SK-N-SH (cell line): ENCODE data around the gene NR3C1. TPM values are rescaled to one million over a fixed set of nuclear protein-coding genes. Genes with fewer than 3 reads are reported as not detected.

Source experiments
- CTCF ChIA-PET: fragments of 300-600, 350-600 bp; formaldehyde crosslinking; extraction: SDS; loops from one replicate; lab custom pipeline; 2021; lab: Yijun Ruan, JAX
- POLR2A ChIA-PET: fragments of 350-600 bp; sonication (Branson Sonifier 250); formaldehyde crosslinking; extraction: SDS; loops from one replicate; lab custom pipeline; 2020; ENCODE audit warnings: antibody characterized with exemption, inconsistent platforms; lab: Yijun Ruan, JAX
- DNase-seq: peaks from one replicate; pipeline ENCODE4 v3.0.0; 2012
- H2AFZ ChIP-seq: fragments of 200-600 bp; sonication (generic); 2 replicates; pipeline ENCODE4 v1.8.1; 2016; ENCODE audit warnings: antibody characterized with exemption, mild to moderate bottlenecking, low read depth
- H3F3A ChIP-seq: fragments of 200-600 bp; sonication (generic); replicated peaks from 2 replicates; pipeline ENCODE3; 2016; ENCODE audit warnings: antibody characterized with exemption, mild to moderate bottlenecking; ENCODE audit not compliant: insufficient read depth
- H3K27ac ChIP-seq, 2 experiments: fragments of 200-500 bp in 1 of 2; fragments of 200-600 bp in 1 of 2; sonication (Bioruptor generic) in 1 of 2; sonication (generic), shearing (Covaris generic) in 1 of 2; 2 replicates each; pipeline versions ENCODE4 v1.5.1 to v1.6.1; 2014 to 2016; ENCODE audit warnings: low read depth in 2 of 2, inconsistent platforms in 1 of 2, low read length in 1 of 2, mild to moderate bottlenecking in 1 of 2, mixed read lengths in 1 of 2
- H3K27me3 ChIP-seq: fragments of 200-600 bp; sonication (generic), shearing (Covaris generic); 2 replicates; pipeline ENCODE4 v1.6.1; 2016; ENCODE audit warnings: mixed run types; ENCODE audit not compliant: insufficient read depth
- H3K36me3 ChIP-seq, 2 experiments: fragments of 200-500 bp in 1 of 2; fragments of 200-600 bp in 1 of 2; sonication (Bioruptor generic) in 1 of 2; sonication (generic) in 1 of 2; replicated peaks in 1 of 2; 2 replicates each; pipeline versions ENCODE3 to v1.5.1; 2014 to 2016; ENCODE audit warnings: low read length in 1 of 2, mild to moderate bottlenecking in 1 of 2; ENCODE audit not compliant: insufficient read depth in 2 of 2, control insufficient read depth in 1 of 2
- H3K4me1 ChIP-seq, 2 experiments: fragments of 200-500 bp in 1 of 2; fragments of 200-600 bp in 1 of 2; sonication (Bioruptor generic) in 1 of 2; sonication (generic), shearing (Covaris generic) in 1 of 2; 2 replicates each; pipeline versions ENCODE4 v1.5.1 to v1.6.1; 2014 to 2016; ENCODE audit warnings: low read depth in 1 of 2, low read length in 1 of 2, mixed run types in 1 of 2; ENCODE audit not compliant: insufficient read depth in 2 of 2, control insufficient read depth in 1 of 2
- H3K4me2 ChIP-seq: fragments of 200-600 bp; sonication (generic), shearing (Covaris generic); 2 replicates; pipeline ENCODE4 v1.6.1; 2017; ENCODE audit warnings: mixed run types
- H3K4me3 ChIP-seq, 2 experiments: fragments of 200-500 bp in 1 of 2; fragments of 200-600 bp in 1 of 2; sonication (Bioruptor generic) in 1 of 2; sonication (generic), shearing (Covaris generic) in 1 of 2; 2 replicates each; pipeline versions ENCODE4 v1.5.1 to v1.8.1; 2014 to 2016; ENCODE audit warnings: low read depth in 2 of 2, inconsistent platforms in 1 of 2, low read length in 1 of 2, mild to moderate bottlenecking in 1 of 2, mixed read lengths in 1 of 2, moderate library complexity in 1 of 2
- H3K79me2 ChIP-seq: fragments of 200-600 bp; sonication (generic); 2 replicates; pipeline ENCODE4 v1.8.1; 2017; ENCODE audit warnings: mild to moderate bottlenecking; ENCODE audit not compliant: insufficient read depth
- H3K9ac ChIP-seq: fragments of 200-600 bp; sonication (generic); 2 replicates; pipeline ENCODE4 v1.6.1; 2017; ENCODE audit warnings: mixed run types
- H3K9me2 ChIP-seq: fragments of 200-600 bp; sonication (generic); 2 replicates; pipeline ENCODE4 v1.6.1; 2017; ENCODE audit warnings: mixed run types
- H3K9me3 ChIP-seq: fragments of 200-600 bp; sonication (generic); 2 replicates; pipeline ENCODE4 v1.6.1; 2017; ENCODE audit warnings: mixed run types, mild to moderate bottlenecking, moderate library complexity
- H4K20me1 ChIP-seq: fragments of 200-600 bp; sonication (generic); 2 replicates; pipeline ENCODE4 v1.6.1; 2017; ENCODE audit warnings: mild to moderate bottlenecking, mixed run types; ENCODE audit not compliant: insufficient read depth
- ELF1 ChIP-seq: IDR thresholded peaks from 2 replicates; pipeline ENCODE4 v1.4.0; 2012
- EP300 ChIP-seq, 2 experiments: IDR thresholded peaks; 2 replicates each; pipeline versions ENCODE4 v1.4.0 to v1.6.1; 2012; ENCODE audit warnings: borderline replicate concordance in 1 of 2, low read depth in 1 of 2, low read length in 1 of 2
- EZH2phosphoT487 ChIP-seq: fragments of 200-600 bp; sonication (generic); IDR thresholded peaks from 2 replicates; pipeline ENCODE4 v1.6.1; 2017; ENCODE audit warnings: low read depth, mixed run types, mild to moderate bottlenecking, antibody characterized with exemption, moderate library complexity, borderline replicate concordance
- FOSL2 ChIP-seq: IDR thresholded peaks from 2 replicates; pipeline ENCODE4 v1.4.0; 2012; ENCODE audit warnings: low read depth, mild to moderate bottlenecking, moderate library complexity, borderline replicate concordance
- FOXJ3 ChIP-seq: sonication (generic); formaldehyde crosslinking; IDR thresholded peaks from 2 replicates; pipeline ENCODE4 v1.5.1; 2020; ENCODE audit warnings: mild to moderate bottlenecking, missing genetic modification reagents
- GATA2 ChIP-seq: sonication (generic); formaldehyde crosslinking; IDR thresholded peaks from 2 replicates; pipeline ENCODE4 v1.5.0; 2020; ENCODE audit warnings: mild to moderate bottlenecking, missing genetic modification reagents
- JUND ChIP-seq: IDR thresholded peaks from 2 replicates; pipeline ENCODE4 v1.4.0; 2012
- MEF2A ChIP-seq: IDR thresholded peaks from 2 replicates; pipeline ENCODE4 v1.4.0; 2012; ENCODE audit warnings: low read depth, borderline replicate concordance
- MXI1 ChIP-seq: IDR thresholded peaks from 2 replicates; pipeline ENCODE4 v1.6.1; 2012; ENCODE audit warnings: mild to moderate bottlenecking, low read depth, low read length, improper control_type of control experiment
- NFIC ChIP-seq: IDR thresholded peaks from 2 replicates; pipeline ENCODE4 v1.4.0; 2012; ENCODE audit warnings: borderline replicate concordance
- NRF1 ChIP-seq: IDR thresholded peaks from 2 replicates; pipeline ENCODE4 v1.6.1; 2012; ENCODE audit warnings: low read depth, mild to moderate bottlenecking, low read length
- RAD21 ChIP-seq: IDR thresholded peaks from 2 replicates; pipeline ENCODE4 v1.6.1; 2012; ENCODE audit warnings: mild to moderate bottlenecking, low read length
- RCOR1 ChIP-seq: fragments of 150-350 bp; IDR thresholded peaks from 2 replicates; pipeline ENCODE4 v1.6.1; 2017; ENCODE audit warnings: antibody characterized with exemption, low read length
- RXRA ChIP-seq: IDR thresholded peaks from 2 replicates; pipeline ENCODE4 v1.4.0; 2012; ENCODE audit warnings: low read depth, mild to moderate bottlenecking, borderline replicate concordance
- TAF1 ChIP-seq: IDR thresholded peaks from 2 replicates; pipeline ENCODE4 v1.6.1; 2012; ENCODE audit warnings: low read depth, mild to moderate bottlenecking, low read length, moderate library complexity, borderline replicate concordance
- YY1 ChIP-seq: IDR thresholded peaks from 2 replicates; pipeline ENCODE4 v1.4.0; 2012; ENCODE audit warnings: low read depth, mild to moderate bottlenecking
- WGBS: methylation state at CpG from one replicate; pipeline ENCODE4 v1.1.6; 2017; ENCODE audit warnings: low lambda C conversion rate; 5-methylcytosine and 5-hydroxymethylcytosine counted together
- polyA plus RNA-seq, 3 experiments: library from polyadenylated mRNA; depleted of rRNA; stranded (reverse); fragments of >200 nt; gene quantifications; 2 replicates each; pipeline ENCODE4 v1.2.3, GENCODE V29; 2012
- TF ChIP-seq, protein P1 (sequence below): fragments of 150-350 bp; IDR thresholded peaks from 2 replicates; pipeline ENCODE4 v1.6.1; 2017; ENCODE audit warnings: antibody characterized with exemption, low read length, low read depth, borderline replicate concordance
- TF ChIP-seq, protein P2 (sequence below): fragments of 200-600 bp; sonication (generic); IDR thresholded peaks from 2 replicates; pipeline ENCODE4 v1.6.1; 2017; ENCODE audit warnings: antibody characterized with exemption, mild to moderate bottlenecking, moderate library complexity
- TF ChIP-seq, protein P3 (sequence below): fragments of 150-350 bp; IDR thresholded peaks from 2 replicates; pipeline ENCODE4 v1.6.1; 2016; ENCODE audit warnings: mild to moderate bottlenecking, low read depth, low read length
- TF ChIP-seq, protein P4 (sequence below): IDR thresholded peaks from 2 replicates; pipeline ENCODE4 v1.4.0; 2012; ENCODE audit warnings: low read depth

The NR3C1 gene
- polyA plus RNA-seq, 1 of the 3 experiments (the other 2 are of a cell fraction), result 7.1 TPM

DNA sequence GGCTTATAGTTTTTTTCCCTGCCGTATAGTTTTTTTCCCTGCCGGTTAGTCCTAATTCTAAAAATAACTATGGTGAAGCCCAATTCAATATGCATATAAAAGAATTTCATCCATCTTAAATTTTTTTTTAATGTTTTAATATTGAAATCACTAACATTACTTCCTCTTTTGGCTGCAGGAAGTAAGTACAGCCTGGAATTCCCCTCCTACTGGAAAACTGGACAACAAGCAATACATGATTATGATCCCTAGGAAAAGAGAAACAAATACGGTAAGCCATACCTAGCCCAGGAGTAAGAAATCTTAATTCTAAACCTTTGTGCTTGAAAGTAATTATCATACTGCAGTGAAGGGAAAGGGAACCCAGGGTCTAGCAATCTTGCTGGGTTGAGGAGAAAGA lies 119.0 kb downstream of the NR3C1 start:
- H3K27me3 ChIP-seq, result no peaks in the 10 kb centered on the region
- no peak overlapping the region for H3K4me2 ChIP-seq
- no peaks in the 10 kb centered on the region for H3K9me3 ChIP-seq
- peaks cover 10% of the 10 kb centered on the region for H3F3A ChIP-seq
- H3K27ac ChIP-seq, result no peak overlapping the region
- ChIA-PET POLR2A (no interaction called here), CTCF (no interaction called here)
- no peak for DNase-seq
- TF ChIP-seq NRF1, result no peak
- TF ChIP-seq EP300 (IDR thresholded peaks at IDR 0.05; ENCODE audit: borderline replicate concordance in 1 of 2, low read depth in 1 of 2, low read length in 1 of 2), result no peak
- TF ChIP-seq ELF1, result no peak
- TF ChIP-seq RAD21, result no peak
- TF ChIP-seq NFIC, result no peak
- no peak for TF ChIP-seq FOSL2
- TF ChIP-seq, protein P1, sequence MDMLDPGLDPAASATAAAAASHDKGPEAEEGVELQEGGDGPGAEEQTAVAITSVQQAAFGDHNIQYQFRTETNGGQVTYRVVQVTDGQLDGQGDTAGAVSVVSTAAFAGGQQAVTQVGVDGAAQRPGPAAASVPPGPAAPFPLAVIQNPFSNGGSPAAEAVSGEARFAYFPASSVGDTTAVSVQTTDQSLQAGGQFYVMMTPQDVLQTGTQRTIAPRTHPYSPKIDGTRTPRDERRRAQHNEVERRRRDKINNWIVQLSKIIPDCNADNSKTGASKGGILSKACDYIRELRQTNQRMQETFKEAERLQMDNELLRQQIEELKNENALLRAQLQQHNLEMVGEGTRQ, result no peak
- TF ChIP-seq FOXJ3, result no peak
- no peak for TF ChIP-seq RXRA
- TF ChIP-seq, protein P2, sequence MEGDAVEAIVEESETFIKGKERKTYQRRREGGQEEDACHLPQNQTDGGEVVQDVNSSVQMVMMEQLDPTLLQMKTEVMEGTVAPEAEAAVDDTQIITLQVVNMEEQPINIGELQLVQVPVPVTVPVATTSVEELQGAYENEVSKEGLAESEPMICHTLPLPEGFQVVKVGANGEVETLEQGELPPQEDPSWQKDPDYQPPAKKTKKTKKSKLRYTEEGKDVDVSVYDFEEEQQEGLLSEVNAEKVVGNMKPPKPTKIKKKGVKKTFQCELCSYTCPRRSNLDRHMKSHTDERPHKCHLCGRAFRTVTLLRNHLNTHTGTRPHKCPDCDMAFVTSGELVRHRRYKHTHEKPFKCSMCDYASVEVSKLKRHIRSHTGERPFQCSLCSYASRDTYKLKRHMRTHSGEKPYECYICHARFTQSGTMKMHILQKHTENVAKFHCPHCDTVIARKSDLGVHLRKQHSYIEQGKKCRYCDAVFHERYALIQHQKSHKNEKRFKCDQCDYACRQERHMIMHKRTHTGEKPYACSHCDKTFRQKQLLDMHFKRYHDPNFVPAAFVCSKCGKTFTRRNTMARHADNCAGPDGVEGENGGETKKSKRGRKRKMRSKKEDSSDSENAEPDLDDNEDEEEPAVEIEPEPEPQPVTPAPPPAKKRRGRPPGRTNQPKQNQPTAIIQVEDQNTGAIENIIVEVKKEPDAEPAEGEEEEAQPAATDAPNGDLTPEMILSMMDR, result no peak
- no peak overlapping the region for H2AFZ ChIP-seq
- H4K20me1 ChIP-seq, result no peaks in the 10 kb centered on the region
- H3K4me1 ChIP-seq, result no peaks in the 10 kb centered on the region
- H3K9me2 ChIP-seq, result no peaks in the 10 kb centered on the region
- no peak overlapping the region for H3K4me3 ChIP-seq
- H3K9ac ChIP-seq, result no peak overlapping the region
- H3K79me2 ChIP-seq, result peaks cover 7% of the 10 kb centered on the region; the same call in 1 of the 2 replicates
- 97% methylated on average over 3 of the region's 3 CpGs for WGBS
- H3K36me3 ChIP-seq, result peaks cover 12 to 41% of the 10 kb centered on the region in 2 experiments

DNA sequence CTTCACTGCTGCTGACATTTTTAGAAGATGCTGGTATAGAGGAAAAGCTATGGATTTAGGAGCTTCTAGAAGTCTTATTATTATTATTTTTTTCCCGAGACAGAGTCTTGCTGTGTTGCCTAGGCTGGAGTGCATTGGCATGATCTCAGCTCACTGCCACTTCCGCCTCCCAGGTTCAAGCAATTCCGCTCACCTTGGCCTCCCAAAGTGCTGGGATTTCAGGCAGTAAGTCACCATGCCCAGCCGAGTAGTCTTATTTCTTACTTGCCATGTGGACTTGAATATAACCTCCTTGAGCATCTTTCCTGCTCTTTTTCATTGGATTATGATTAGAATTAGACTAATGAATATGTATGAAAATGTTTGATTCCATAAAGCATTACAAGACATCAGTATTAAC lies 119.5 kb downstream of the NR3C1 start:
- H3K4me3 ChIP-seq, result no peak overlapping the region
- H3K27ac ChIP-seq, result no peak overlapping the region
- H3K9ac ChIP-seq, result no peak overlapping the region
- H3F3A ChIP-seq, result peaks cover 10% of the 10 kb centered on the region
- H2AFZ ChIP-seq, result no peak overlapping the region
- H3K9me3 ChIP-seq, result no peaks in the 10 kb centered on the region
- CTCF ChIA-PET, result no interaction called here
- no peaks in the 10 kb centered on the region for H4K20me1 ChIP-seq
- no peaks in the 10 kb centered on the region for H3K27me3 ChIP-seq
- H3K4me1 ChIP-seq, result no peaks in the 10 kb centered on the region
- H3K36me3 ChIP-seq, result peaks cover 13 to 46% of the 10 kb centered on the region in 2 experiments
- TF ChIP-seq TAF1 (no peak), MXI1 (no peak), FOXJ3 (no peak), EZH2phosphoT487 (no peak), JUND (no peak), RAD21 (no peak), RCOR1 (no peak), YY1 (no peak), NFIC (no peak), MEF2A (no peak), RXRA (no peak), GATA2 (CRISPR knock-in tag) (no peak)
- TF ChIP-seq, protein P3, sequence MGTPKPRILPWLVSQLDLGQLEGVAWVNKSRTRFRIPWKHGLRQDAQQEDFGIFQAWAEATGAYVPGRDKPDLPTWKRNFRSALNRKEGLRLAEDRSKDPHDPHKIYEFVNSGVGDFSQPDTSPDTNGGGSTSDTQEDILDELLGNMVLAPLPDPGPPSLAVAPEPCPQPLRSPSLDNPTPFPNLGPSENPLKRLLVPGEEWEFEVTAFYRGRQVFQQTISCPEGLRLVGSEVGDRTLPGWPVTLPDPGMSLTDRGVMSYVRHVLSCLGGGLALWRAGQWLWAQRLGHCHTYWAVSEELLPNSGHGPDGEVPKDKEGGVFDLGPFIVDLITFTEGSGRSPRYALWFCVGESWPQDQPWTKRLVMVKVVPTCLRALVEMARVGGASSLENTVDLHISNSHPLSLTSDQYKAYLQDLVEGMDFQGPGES, result no peak
- TF ChIP-seq, protein P1, result no peak
- TF ChIP-seq, protein P4, sequence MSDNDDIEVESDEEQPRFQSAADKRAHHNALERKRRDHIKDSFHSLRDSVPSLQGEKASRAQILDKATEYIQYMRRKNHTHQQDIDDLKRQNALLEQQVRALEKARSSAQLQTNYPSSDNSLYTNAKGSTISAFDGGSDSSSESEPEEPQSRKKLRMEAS, result no peak
- H3K9me2 ChIP-seq, result no peaks in the 10 kb centered on the region
- H3K79me2 ChIP-seq, result peaks cover 7% of the 10 kb centered on the region; the same call in 1 of the 2 replicates
- H3K4me2 ChIP-seq, result no peak overlapping the region
- WGBS, result 97% methylated on average over 4 of the region's 4 CpGs
- DNase-seq, result no peak
- POLR2A ChIA-PET, result no interaction called here
